Endothelial cell of umbilical vein (primary cell): ENCODE data around the gene SLC6A18. TPM values are rescaled to one million over a fixed set of nuclear protein-coding genes. Genes with fewer than 3 reads are reported as not detected.

Source experiments
- BruUV-seq: library from RNA; stranded (reverse); fragments of 400-500 nt; replicated peaks from 2 replicates; lab custom pipeline; 2021; lab: Mats Ljungman, UMichigan
- CTCF ChIA-PET: fragments of 300-600, 350-600 bp; sonication (Branson Sonifier 250); formaldehyde crosslinking; loops from one replicate; lab custom pipeline; 2021; ENCODE audit warnings: antibody characterized with exemption, inconsistent platforms; lab: Charles Lee
- POLR2A ChIA-PET: fragments of 300-600, 350-600 bp; sonication (Branson Sonifier 250); formaldehyde crosslinking; loops from one replicate; lab custom pipeline; 2021; ENCODE audit warnings: antibody characterized with exemption, inconsistent platforms; lab: Charles Lee
- DNase-seq: peaks from one replicate; pipeline ENCODE4 v3.0.0-alpha.2; 2011; ENCODE audit warnings: low read depth, low spot score
- FAIRE-seq: peaks from 2 replicates; lab custom pipeline; 2011; peaks lifted over from hg19 to GRCh38; lab: Jason Lieb, UNC
- H2AFZ ChIP-seq: 2 replicates; pipeline ENCODE4 v1.6.0; 2012; ENCODE audit warnings: low read depth, low read length, control low read depth, inconsistent platforms
- H3K27ac ChIP-seq: 2 replicates; pipeline ENCODE4 v1.5.1; 2011; ENCODE audit warnings: low read depth, mild to moderate bottlenecking, control low read depth, low read length, moderate library complexity; ENCODE audit not compliant: insufficient read depth
- H3K27me3 ChIP-seq, 2 experiments: 2 replicates each; pipeline versions ENCODE4 v1.6.0 to v1.6.1; 2011; ENCODE audit warnings: low read length in 2 of 2, mixed read lengths in 1 of 2; ENCODE audit not compliant: control insufficient read depth in 2 of 2, insufficient read depth in 2 of 2
- H3K36me3 ChIP-seq, 2 experiments: 2 replicates in 1 of 2; 3 replicates in 1 of 2; pipeline ENCODE4 v1.5.1; 2011; ENCODE audit warnings: low read length in 2 of 2, mild to moderate bottlenecking in 1 of 2, moderate library complexity in 1 of 2; ENCODE audit not compliant: control insufficient read depth in 2 of 2, insufficient read depth in 2 of 2; ENCODE audit errors: extremely low read depth in 1 of 2
- H3K4me1 ChIP-seq: 3 replicates; pipeline ENCODE4 v1.5.1; 2011; ENCODE audit warnings: mild to moderate bottlenecking, low read length; ENCODE audit not compliant: control insufficient read depth, insufficient read depth; ENCODE audit errors: extremely low read depth
- H3K4me2 ChIP-seq: 2 replicates; pipeline ENCODE4 v1.6.1; 2011; ENCODE audit warnings: low read length, control low read depth, mixed read lengths; ENCODE audit not compliant: insufficient read depth
- H3K4me3 ChIP-seq, 3 experiments: fragments of 200-600 bp in 1 of 3; sonication (generic), shearing (Covaris generic) in 1 of 3; replicated peaks in 1 of 3; 2 replicates each; pipeline ENCODE4 v1.5.1; 2011 to 2016; ENCODE audit warnings: control low read depth in 3 of 3, low read length in 3 of 3, mild to moderate bottlenecking in 2 of 3, inconsistent platforms in 1 of 3, low read depth in 1 of 3, moderate library complexity in 1 of 3; ENCODE audit not compliant: insufficient read depth in 1 of 3
- H3K79me2 ChIP-seq: 2 replicates; pipeline ENCODE4 v1.6.0; 2012; ENCODE audit warnings: low read length, inconsistent platforms; ENCODE audit not compliant: control insufficient read depth, insufficient read depth
- H3K9ac ChIP-seq: replicated peaks from 2 replicates; pipeline ENCODE3; 2011; ENCODE audit warnings: low read length, control low read depth; ENCODE audit not compliant: insufficient read depth; ENCODE audit errors: extremely low read depth
- H3K9me1 ChIP-seq: replicated peaks from 3 replicates; pipeline ENCODE4 v1.6.0; 2011; ENCODE audit warnings: mild to moderate bottlenecking, low read length; ENCODE audit not compliant: control insufficient read depth, insufficient read depth; ENCODE audit errors: extremely low read depth
- H3K9me3 ChIP-seq: replicated peaks from 2 replicates; pipeline ENCODE4 v1.5.1; 2012; ENCODE audit warnings: low read length, inconsistent platforms; ENCODE audit not compliant: control insufficient read depth, insufficient read depth
- H4K20me1 ChIP-seq: replicated peaks from 2 replicates; pipeline ENCODE3; 2011; ENCODE audit warnings: mild to moderate bottlenecking, low read length; ENCODE audit not compliant: control insufficient read depth, insufficient read depth; ENCODE audit errors: extremely low read depth
- CTCF ChIP-seq, 2 donors: IDR thresholded peaks; 1 replicate in 1 of 2; 2 replicates in 1 of 2; pipeline ENCODE4 v1.5.1; 2011; ENCODE audit warnings: low read length in 2 of 2, mild to moderate bottlenecking in 2 of 2, moderate library complexity in 2 of 2, control low read depth in 1 of 2, inconsistent platforms in 1 of 2, low read depth in 1 of 2; ENCODE audit not compliant: insufficient read depth in 1 of 2; ENCODE audit errors: extremely low read depth in 1 of 2
- POLR2AphosphoS5 ChIP-seq: IDR thresholded peaks from 2 replicates; pipeline ENCODE4 v1.6.1; 2012; ENCODE audit warnings: low read depth, mild to moderate bottlenecking, control low read depth, low read length, moderate library complexity; ENCODE audit not compliant: insufficient read depth
- dilution Hi-C: fragments of 300-500 bp; cut with MboI; formaldehyde crosslinking; loops from one replicate; pipeline ENCODE4 v1.15.0; 2019; ENCODE audit warnings: low sequenced_read_pairs; ENCODE audit not compliant: extremely low pct_ligation_motif_present
- intact Hi-C: fragments of 100-400 bp; cut with micrococcal nuclease; formaldehyde crosslinking; loops from one replicate; pipeline ENCODE4 v1.10.0; 2022
- polyA plus RNA-seq, 4 experiments: library from polyadenylated mRNA; depleted of rRNA in 3 of 4; stranded (reverse) in 3 of 4; unstranded in 1 of 4; fragments of >200 nt; gene quantifications; 2 replicates each; pipeline versions ENCODE4 v1.2.1 to v1.2.3, GENCODE V29; 2011 to 2012; ENCODE audit warnings: missing spikeins in 1 of 4
- total RNA-seq: library from RNA; stranded (reverse); gene quantifications from 2 replicates; pipeline ENCODE4 v1.2.3, GENCODE V29; 2021

Gene SLC6A18
- total and polyA plus RNA-seq, 2 donors (not counting 3 experiments of a cell fraction or from before 2014, with no cell fraction given) = not detected

- no peak overlapping the region for H3K27ac ChIP-seq
- no peaks in the 10 kb centered on the region for H3K9me1 ChIP-seq
- H2AFZ ChIP-seq = no peak overlapping the region
- FAIRE-seq (no peak), DNase-seq (no peak)
- no peaks in the 10 kb centered on the region for H3K27me3 ChIP-seq
- H4K20me1 ChIP-seq = no peaks in the 10 kb centered on the region
- no peak for TF ChIP-seq POLR2AphosphoS5
- no peak for TF ChIP-seq CTCF (IDR thresholded peaks at IDR 0.05; ENCODE audit: extremely low read depth in 1 of 2, insufficient read depth in 1 of 2, low read depth in 1 of 2, low read length in 2 of 2)
- H3K4me3 ChIP-seq = no peak overlapping the region
- BruUV-seq = no TSS peak
- no peaks in the 10 kb centered on the region for H3K4me1 ChIP-seq
- no peak overlapping the region for H3K4me2 ChIP-seq
- ChIA-PET POLR2A (no interaction called here), CTCF (interaction anchor here (1.9 to 4.0 kb wide), 4 partner anchors 8 to 253 kb away, joined by 5 to 44 read pairs (median 16); no protein-coding TSS in a partner anchor)
- dilution Hi-C loops (no loop called here), intact Hi-C loops (loop anchor here (2.0 kb wide), 1 partner anchor 253 kb away; no protein-coding TSS in a partner anchor)
- no peaks in the 10 kb centered on the region for H3K9me3 ChIP-seq
- H3K9ac ChIP-seq = no peak overlapping the region
- H3K79me2 ChIP-seq = no peaks in the 10 kb centered on the region
- H3K36me3 ChIP-seq = no peaks in the 10 kb centered on the region
Measured at GRCh38 chr5:1175801-1176472, 49.2 kb upstream of the SLC6A18 start.
